Gastrocnemius medialis (tissue), 4 donors: Measurements from ENCODE around the gene ANKS1B.

ENCODE experiments used
- CTCF ChIP-seq, 5 experiments: fragments of 450-650 bp in 3 of 5; fragments of 200-600 bp in 2 of 5; sonication (generic) in 2 of 5; IDR thresholded peaks in 4 of 5; conservative IDR thresholded peaks in 1 of 5; 1 replicate in 4 of 5; 2 replicates in 1 of 5; pipeline ENCODE4 v1.5.1; 2016 to 2019; ENCODE audit warnings: antibody characterized with exemption in 5 of 5, mild to moderate bottlenecking in 3 of 5, moderate library complexity in 3 of 5
- POLR2A ChIP-seq, 2 donors: fragments of 450-650 bp; IDR thresholded peaks; one replicate each; pipeline ENCODE4 v1.6.1; 2017; ENCODE audit warnings: antibody characterized with exemption in 2 of 2, mild to moderate bottlenecking in 2 of 2, moderate library complexity in 2 of 2

DNA sequence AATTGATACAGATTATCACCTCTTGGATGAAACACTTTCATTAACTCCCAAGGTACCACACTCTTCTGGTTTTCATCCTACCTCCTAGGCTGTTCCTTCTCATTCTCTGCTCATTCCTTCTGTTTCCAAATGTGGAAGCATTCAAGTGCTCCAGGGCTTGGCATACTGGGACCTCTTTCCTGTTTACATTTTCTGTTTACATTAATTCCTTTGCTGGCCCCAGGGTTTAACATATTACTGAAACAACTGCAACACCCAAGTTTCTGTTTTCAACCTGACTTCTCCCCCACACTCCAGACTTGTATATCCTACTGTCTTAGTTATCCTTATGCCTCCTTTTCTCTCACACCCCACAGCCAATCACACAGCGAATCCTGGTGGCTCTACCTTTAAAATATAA, 723.5 kb downstream of the ANKS1B start:
- no peak for TF ChIP-seq CTCF (IDR thresholded peaks at IDR 0.05 in 4 of 5, conservative IDR thresholded peaks at IDR 0.05 in 1 of 5)
- no peak for TF ChIP-seq POLR2A (IDR thresholded peaks at IDR 0.05)
